Astrocyte (in vitro differentiated cells and primary cell): ENCODE measurements around the gene SNX12. TPM values are rescaled to one million over a fixed set of nuclear protein-coding genes. Genes with fewer than 3 reads are reported as not detected.

Experiments used
- DNase-seq: peaks from one replicate; pipeline ENCODE4 v3.0.0-alpha.2; 2010; ENCODE audit warnings: low read depth
- FAIRE-seq: peaks from 2 replicates; lab custom pipeline; 2011; peaks lifted over from hg19 to GRCh38; lab: Jason Lieb, UNC
- H2AFZ ChIP-seq: 2 replicates; pipeline ENCODE4 v1.6.0; 2012; ENCODE audit warnings: low read depth, low read length, inconsistent platforms
- H3K27ac ChIP-seq: 2 replicates; pipeline ENCODE4 v1.5.1; 2011; ENCODE audit warnings: low read depth, low read length, inconsistent platforms
- H3K27me3 ChIP-seq: 2 replicates; pipeline ENCODE4 v1.6.0; 2011; ENCODE audit warnings: low read length, inconsistent platforms; ENCODE audit not compliant: insufficient read depth
- H3K36me3 ChIP-seq: 2 replicates; pipeline ENCODE4 v1.5.1; 2011; ENCODE audit warnings: low read length, inconsistent platforms; ENCODE audit not compliant: insufficient read depth
- H3K4me1 ChIP-seq: 2 replicates; pipeline ENCODE4 v1.5.1; 2011; ENCODE audit warnings: low read length, inconsistent platforms; ENCODE audit not compliant: insufficient read depth
- H3K4me2 ChIP-seq: 2 replicates; pipeline ENCODE4 v1.6.0; 2012; ENCODE audit warnings: low read length, inconsistent platforms
- H3K4me3 ChIP-seq: 2 replicates; pipeline ENCODE4 v1.5.1; 2011; ENCODE audit warnings: low read depth, mild to moderate bottlenecking, low read length, inconsistent platforms; ENCODE audit not compliant: insufficient read depth
- H3K79me2 ChIP-seq: 2 replicates; pipeline ENCODE4 v1.6.0; 2012; ENCODE audit warnings: mild to moderate bottlenecking, low read length, inconsistent platforms; ENCODE audit not compliant: insufficient read depth
- H3K9ac ChIP-seq: 2 replicates; pipeline ENCODE4 v1.6.0; 2012; ENCODE audit warnings: mild to moderate bottlenecking, low read length, inconsistent platforms
- H3K9me3 ChIP-seq: 2 replicates; pipeline ENCODE4 v1.5.1; 2012; ENCODE audit warnings: low read depth, mild to moderate bottlenecking, low read length, inconsistent platforms; ENCODE audit not compliant: insufficient read depth
- H4K20me1 ChIP-seq: 2 replicates; pipeline ENCODE4 v1.6.0; 2012; ENCODE audit warnings: low read length, inconsistent platforms; ENCODE audit not compliant: insufficient read depth
- H3K27ac Mint-ChIP-seq: one replicate; pipeline ENCODE4 v1.8.0; 2021; ENCODE audit warnings: mild to moderate bottlenecking, mixed read lengths; ENCODE audit not compliant: unreplicated experiment
- H3K27me3 Mint-ChIP-seq: one replicate; pipeline ENCODE4 v1.8.0; 2021; ENCODE audit warnings: low read depth, mixed read lengths; ENCODE audit not compliant: unreplicated experiment
- H3K36me3 Mint-ChIP-seq: one replicate; pipeline ENCODE4 v1.8.0; 2021; ENCODE audit warnings: low read depth, mixed read lengths; ENCODE audit not compliant: unreplicated experiment
- H3K4me1 Mint-ChIP-seq: one replicate; pipeline ENCODE4 v1.8.0; 2021; ENCODE audit warnings: low read depth, mixed read lengths; ENCODE audit not compliant: unreplicated experiment
- H3K4me3 Mint-ChIP-seq: one replicate; pipeline ENCODE4 v1.8.0; 2021; ENCODE audit warnings: mild to moderate bottlenecking, moderate library complexity, mixed read lengths; ENCODE audit not compliant: unreplicated experiment
- H3K9me3 Mint-ChIP-seq: one replicate; pipeline ENCODE4 v1.8.0; 2021; ENCODE audit warnings: mild to moderate bottlenecking, mixed read lengths; ENCODE audit not compliant: unreplicated experiment
- CTCF ChIP-seq: IDR thresholded peaks from 2 replicates; pipeline ENCODE4 v1.5.1; 2011; ENCODE audit warnings: low read depth, mild to moderate bottlenecking, inconsistent platforms, low read length, moderate library complexity; ENCODE audit not compliant: insufficient read depth
- EZH2 ChIP-seq: IDR thresholded peaks from 2 replicates; pipeline ENCODE4 v1.6.1; 2012; ENCODE audit warnings: mild to moderate bottlenecking, low read length, inconsistent platforms; ENCODE audit not compliant: insufficient read depth
- total RNA-seq: library from RNA; stranded (reverse); gene quantifications from 2 replicates; pipeline ENCODE4 v1.2.1, GENCODE V29; 2021

SNX12 gene
- total RNA-seq, 1 donor from 2014 or later: 76.6 TPM

DNA sequence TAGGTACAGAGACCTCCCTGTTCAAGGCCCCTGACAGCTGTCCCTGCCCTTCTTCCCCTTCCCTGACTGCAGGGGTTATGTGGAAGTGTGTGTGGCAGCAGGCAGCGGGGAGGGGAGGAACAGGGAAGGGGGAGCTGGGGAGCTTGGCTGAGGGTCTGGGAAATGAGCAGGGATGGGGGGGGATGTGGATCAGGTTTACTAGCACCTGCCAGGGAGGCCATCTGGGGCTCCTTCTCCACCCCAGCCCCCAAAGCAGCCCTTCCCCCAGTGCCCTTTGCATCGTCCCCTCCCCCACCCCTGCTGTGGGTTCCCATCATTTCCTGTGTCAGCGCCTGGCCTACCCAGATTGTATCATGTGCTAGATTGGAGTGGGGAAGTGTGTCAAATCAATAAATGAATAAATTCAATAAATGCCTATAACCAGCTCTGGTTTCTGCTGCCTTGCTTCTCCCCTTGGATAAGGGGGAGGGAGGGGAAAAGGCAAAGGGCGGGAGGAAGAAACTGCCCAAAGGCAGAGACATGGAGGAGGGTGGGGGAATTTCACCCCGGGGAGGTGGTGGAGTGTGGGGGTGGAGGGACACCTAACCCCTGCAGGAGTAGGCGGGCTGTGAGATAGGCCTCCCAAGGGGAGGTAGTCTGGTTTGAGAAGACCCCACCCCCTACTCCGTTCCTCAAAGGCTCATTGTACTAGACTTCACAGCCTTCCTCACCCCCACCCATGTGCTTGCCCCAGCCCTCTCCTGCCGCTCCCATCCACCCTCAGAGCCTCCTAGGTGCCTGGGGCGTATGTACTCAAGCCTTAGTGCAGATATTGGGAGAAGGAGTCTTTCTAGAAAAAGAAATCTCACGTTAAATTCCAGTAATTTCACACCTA, 35.2 kb upstream of the SNX12 start:
- no peak for FAIRE-seq
- Histone ChIP-seq H3K36me3 (no peaks in the 10 kb centered on the region), H4K20me1 (no peaks in the 10 kb centered on the region), H3K4me2 (no peak overlapping the region), H3K9ac (no peak overlapping the region), H3K4me1 (no peaks in the 10 kb centered on the region), H3K27me3 (no peaks in the 10 kb centered on the region), H3K4me3 (no peak overlapping the region), H3K9me3 (no peaks in the 10 kb centered on the region), H3K79me2 (no peaks in the 10 kb centered on the region), H3K27ac (no peak overlapping the region), H2AFZ (no peak overlapping the region)
- TF ChIP-seq CTCF: no peak
- no peak for TF ChIP-seq EZH2
- Mint-ChIP-seq H3K9me3 (no peaks in the 10 kb centered on the region), H3K4me1 (peaks cover 34% of the 10 kb centered on the region), H3K36me3 (no peaks in the 10 kb centered on the region), H3K4me3 (peak overlapping the region; percentile 62), H3K27me3 (peaks cover 3% of the 10 kb centered on the region), H3K27ac (peak overlapping the region; percentile 83)
- no peak for DNase-seq

DNA sequence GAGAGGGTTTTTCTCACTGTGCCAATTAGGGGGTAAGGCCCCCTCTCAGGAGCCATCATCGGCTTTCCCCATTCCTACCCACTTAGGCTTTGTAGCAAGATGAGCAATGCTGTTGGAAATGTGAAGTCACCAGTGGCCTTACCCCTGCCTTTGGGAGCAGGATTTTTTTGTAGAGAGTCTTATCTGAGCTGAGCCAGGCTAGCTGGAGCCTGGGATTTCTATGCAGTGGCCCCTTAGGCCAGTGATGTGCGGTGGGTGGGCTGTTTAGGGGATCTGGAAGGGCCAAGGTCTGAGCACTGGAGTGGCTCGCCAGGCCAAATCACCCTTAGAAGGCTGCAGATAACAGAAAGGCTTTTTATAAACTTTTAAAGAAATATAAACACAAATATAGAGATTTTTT, 34.2 kb upstream of the SNX12 start:
- Histone ChIP-seq H3K27me3 (no peaks in the 10 kb centered on the region), H3K27ac (no peak overlapping the region), H3K4me3 (no peak overlapping the region), H3K79me2 (no peaks in the 10 kb centered on the region), H2AFZ (no peak overlapping the region), H3K9me3 (no peaks in the 10 kb centered on the region), H3K9ac (no peak overlapping the region), H3K4me1 (no peaks in the 10 kb centered on the region), H4K20me1 (no peaks in the 10 kb centered on the region), H3K36me3 (no peaks in the 10 kb centered on the region), H3K4me2 (no peak overlapping the region)
- H3K27me3 Mint-ChIP-seq: peaks cover 3% of the 10 kb centered on the region
- FAIRE-seq (no peak), DNase-seq (no peak)
- H3K4me1 Mint-ChIP-seq: peaks cover 25% of the 10 kb centered on the region
- no peak overlapping the region for H3K4me3 Mint-ChIP-seq
- no peaks in the 10 kb centered on the region for H3K9me3 Mint-ChIP-seq
- TF ChIP-seq EZH2: no peak
- no peak for TF ChIP-seq CTCF
- no peaks in the 10 kb centered on the region for H3K36me3 Mint-ChIP-seq
- no peak overlapping the region for H3K27ac Mint-ChIP-seq
